HT-29 (cell line): Measurements from ENCODE around the gene FBXW10. TPM values are rescaled to one million over a fixed set of nuclear protein-coding genes. Genes with fewer than 3 reads are reported as not detected.
"Not testable (repeated sequence)": the region's sequence is repeated elsewhere in the genome, so short reads cannot be mapped to it uniquely, and the experiment has no call there.

ENCODE experiments used
- DNase-seq: peaks from one replicate; pipeline ENCODE4 v3.0.0-alpha.2; 2015; ENCODE audit warnings: low spot score
- total RNA-seq: library from RNA; depleted of rRNA; stranded (reverse); fragments of >200 nt; shearing (Covaris generic); gene quantifications from 2 replicates; pipeline ENCODE4 v1.2.3, GENCODE V29; 2014

FBXW10 gene
- total RNA-seq, 1 experiment from 2014 or later, result 0.05 TPM

DNA sequence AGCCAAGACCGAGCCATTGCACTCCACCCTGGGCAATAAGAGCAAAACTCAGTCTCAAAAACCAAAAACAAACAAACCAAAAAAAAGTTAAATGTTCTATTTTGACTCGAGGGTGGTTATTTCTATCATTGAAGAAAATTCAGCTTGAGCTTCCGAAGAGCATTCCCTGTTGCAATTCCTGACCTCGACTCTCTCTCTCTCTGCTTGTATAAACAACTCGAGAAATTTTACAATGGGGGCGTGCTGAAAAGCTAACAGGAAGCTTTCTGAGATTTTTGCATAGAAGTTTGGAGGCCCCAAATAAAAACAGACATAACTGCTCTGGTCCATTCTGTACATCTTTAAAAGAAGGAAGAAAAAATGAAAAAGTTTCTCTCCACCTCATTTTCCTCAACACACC lies 3.6 kb downstream of the FBXW10 start:
- not testable (repeated sequence) for DNase-seq

DNA sequence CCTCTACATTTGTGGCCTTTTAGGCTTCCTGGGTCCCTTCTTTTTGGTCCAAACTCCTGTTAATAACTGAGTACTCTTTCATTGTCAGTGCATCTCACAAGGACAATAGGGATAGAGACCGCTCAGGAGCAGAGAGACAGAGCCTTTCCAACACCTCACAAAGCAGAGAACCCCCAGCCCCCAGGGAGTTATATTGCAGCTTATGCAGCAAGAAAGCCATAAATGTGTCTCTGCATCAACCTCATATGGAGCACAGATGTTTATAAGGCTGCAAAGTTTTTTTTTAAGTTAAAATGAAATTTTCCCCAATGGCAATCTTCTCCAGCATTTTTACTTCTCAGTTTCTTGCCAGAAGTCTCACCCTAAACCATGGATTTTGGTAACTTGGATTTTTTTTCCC lies 6.4 kb downstream of the FBXW10 start:
- not testable (repeated sequence) for DNase-seq

DNA sequence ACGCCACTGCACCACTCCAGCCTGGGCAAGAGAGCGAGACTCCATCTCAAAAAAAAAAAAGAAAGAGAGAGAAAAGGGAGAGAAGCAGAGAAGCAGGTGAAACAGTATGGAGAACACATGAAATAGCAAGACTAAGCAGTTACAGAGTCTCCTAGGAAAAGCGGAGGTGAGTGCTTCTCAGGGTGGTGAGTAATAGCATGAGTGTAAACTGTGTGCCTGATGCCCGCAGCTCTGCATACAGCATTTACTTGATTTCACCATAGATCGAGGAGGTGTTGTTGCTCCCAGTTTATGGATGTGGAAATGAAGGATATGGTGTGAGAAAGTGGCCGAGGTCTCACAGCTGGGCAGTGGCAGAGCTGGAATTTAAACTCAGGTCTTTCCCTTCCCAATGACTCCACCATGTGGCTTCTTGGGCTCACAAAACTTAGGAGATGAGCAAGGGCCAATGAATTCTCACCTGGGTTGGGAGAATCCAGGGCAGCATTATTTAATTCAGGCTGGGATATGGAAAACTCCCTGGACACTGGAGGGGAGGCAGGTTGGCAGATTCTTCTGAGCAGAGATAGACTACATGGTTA lies 10.1 kb downstream of the FBXW10 start:
- DNase-seq, result not testable (repeated sequence)

- DNase-seq, result not testable (repeated sequence)
These were observed 12.1 kb downstream of the FBXW10 start for GRCh38 chr17:18755969-18756368.

DNA sequence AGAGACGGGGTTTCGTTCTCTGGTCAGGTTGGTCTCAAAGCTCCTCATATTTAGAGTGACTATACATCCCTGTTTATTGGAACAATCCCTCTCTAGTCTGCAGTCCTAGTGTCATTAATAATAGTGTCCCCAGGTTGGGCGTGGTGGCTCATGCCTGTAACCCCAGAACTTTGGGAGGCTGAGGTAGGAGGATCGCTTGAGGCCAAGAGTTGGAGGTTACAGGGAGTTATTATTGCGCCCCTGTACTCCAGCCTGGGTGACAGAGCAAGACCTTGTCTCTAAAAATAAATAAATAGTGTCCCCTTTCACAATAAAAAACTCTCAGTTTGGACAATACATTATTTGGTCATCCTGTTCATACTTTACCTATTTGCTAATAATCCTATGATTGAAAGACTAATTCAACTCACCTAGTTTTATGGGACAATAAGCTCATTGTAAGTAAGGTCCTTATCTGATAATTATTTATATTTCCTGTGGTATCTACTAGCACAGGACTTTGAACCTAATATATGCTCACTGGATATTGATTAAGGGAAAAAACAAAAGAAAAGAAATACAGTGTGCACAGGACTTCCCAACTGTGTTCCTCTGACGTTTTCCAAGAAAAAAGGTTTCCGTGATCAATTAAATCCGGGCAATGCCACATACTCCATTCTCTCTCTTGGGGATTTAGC lies 13.7 kb downstream of the FBXW10 start:
- not testable (repeated sequence) for DNase-seq

DNA sequence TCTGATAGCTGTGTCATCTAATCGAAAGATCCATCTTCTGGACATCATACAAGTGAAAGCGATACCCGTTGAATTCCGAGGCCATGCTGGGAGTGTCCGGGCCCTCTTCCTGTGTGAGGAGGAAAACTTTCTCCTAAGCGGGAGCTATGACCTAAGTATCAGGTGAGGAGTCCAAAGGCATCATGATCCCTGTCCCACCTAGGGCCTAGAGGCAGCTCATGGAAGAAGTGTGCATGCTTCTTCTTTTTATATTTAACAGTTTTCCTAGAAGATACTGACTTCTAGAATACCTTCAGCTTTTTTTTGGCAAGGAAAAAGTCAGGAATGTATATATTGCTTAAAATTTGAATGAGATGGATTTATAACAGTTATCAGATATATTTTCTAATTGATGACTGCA lies 14.5 kb downstream of the FBXW10 start:
- not testable (repeated sequence) for DNase-seq

DNA sequence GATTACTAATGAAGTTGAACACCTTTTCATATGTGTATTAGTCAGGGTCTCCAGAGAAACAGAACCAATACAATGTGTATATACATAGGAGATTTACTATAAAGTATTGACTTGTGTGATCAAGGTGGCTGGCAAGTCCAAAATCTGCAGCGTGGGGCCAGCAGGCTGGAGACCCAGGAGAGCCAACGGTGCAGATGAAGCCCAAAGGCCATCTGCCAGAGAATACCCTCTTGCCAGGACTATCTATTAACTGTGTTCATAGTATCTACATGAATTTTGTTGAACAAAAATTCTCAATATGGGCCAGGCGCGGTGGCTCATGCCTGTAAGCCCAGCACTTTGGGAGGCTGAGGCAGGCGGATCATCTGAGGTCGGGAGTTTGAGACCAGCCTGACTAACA lies 16.4 kb downstream of the FBXW10 start:
- not testable (repeated sequence) for DNase-seq

DNA sequence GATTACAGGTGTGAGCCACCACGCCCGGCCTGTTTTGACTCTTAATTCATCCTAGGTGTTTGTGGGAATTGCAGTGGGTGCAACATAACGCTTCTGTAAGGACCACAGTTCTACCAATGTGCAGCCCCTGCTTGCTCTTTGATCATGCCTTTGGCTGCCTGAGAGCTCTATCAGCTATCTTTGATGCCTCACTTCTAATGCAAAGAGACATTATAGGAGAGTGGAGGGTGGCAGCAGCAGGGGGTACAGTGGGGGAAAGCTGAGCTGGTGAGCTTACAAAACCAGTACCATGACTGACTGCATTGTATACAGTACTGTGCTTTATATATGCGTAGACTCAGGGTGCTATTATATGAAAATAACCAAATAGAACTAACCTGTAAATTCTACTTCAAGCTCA lies 26.7 kb downstream of the FBXW10 start:
- not testable (repeated sequence) for DNase-seq

DNA sequence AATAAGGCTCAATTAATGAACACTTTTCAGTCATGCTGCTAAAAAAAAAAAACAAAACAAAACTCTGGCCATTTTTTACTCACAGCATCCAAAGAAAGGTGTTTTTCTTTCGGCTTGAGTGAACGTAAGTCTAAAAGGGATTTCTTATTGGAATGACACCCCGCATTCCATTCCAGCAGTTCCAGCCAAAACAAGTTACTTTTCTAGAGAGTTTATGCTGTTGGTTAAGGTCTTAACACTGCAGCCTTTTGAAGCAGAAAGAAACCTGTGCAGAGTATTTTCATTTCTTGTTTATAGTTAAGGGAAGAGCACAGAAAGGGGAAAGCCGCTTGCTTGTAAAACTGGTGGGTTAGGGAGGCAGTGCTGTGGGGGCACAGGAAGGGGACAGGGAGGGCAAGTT lies 27.2 kb downstream of the FBXW10 start:
- not testable (repeated sequence) for DNase-seq

GRCh38 chr17:18772471-18772870 lies 28.6 kb downstream of the FBXW10 start:
- no peak for DNase-seq

GRCh38 chr17:18780991-18781718 lies 37.3 kb downstream of the FBXW10 start, which contains the start of gene TVP23B:
TSS of gene TVP23B (plus strand) at chr17:18781183. CDS start at chr17:18781294, 111 bp downstream.
- DNase-seq, result peak; percentile 83

DNA sequence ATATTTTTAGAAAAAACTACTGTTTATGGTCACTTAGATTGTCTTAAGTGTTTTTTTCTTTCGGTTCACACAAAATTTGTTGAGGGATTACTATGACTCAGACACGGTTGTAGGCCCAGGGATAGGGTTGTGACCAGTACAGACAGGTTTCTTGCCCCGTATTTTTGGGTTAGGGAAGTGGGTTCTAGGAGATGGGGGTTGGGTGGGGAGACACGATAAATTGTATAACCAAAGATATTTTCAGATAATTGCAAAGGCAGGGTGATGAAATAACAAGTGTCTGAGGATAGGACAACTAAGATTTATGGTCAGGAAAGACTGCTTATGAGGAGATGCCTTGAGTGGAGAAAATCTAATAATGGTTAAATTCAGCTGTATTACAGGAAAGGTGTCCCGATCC lies 38.0 kb downstream of the FBXW10 start:
- DNase-seq, result not testable (repeated sequence)

GRCh38 chr17:18785933-18786332 lies 42.1 kb downstream of the FBXW10 start:
- DNase-seq, result not testable (repeated sequence)

DNA sequence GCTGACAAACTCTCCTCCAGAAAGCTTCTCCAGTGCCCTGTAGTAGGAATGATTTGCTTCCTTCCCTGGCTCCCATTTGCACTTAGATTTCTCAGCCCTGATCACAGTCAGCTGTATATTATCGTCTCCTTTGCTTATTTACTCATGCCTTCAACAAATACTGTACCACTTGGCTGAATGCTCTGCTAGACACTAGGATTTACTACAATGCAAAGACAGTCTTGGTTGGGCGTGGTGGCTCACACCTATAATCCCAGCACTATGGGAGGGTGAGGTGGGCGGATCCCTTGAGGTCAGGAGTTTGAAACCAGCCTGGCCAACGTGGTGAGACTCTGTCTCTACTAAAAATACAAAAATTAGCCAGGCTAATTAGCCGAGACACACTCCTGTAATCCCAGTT lies 43.0 kb downstream of the FBXW10 start:
- DNase-seq, result not testable (repeated sequence)

DNA sequence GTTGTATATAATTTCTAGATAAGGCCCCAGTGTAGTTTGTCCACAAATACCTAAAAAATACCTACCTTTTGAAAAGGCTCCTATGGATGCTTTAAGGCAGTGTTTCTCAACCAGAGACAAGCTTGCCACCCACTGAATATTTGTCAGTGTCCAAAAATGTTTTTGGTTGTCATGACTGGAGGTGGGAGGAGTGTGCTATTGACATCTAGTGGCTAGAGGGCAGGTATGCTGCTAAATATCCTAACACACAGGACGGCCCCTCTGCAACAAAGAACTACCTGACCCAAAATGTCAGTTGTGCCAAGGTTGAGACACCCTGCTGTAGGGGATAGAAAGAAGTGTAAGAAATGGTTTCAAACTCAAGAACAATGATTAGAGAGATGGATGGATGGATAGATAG lies 47.5 kb downstream of the FBXW10 start:
- not testable (repeated sequence) for DNase-seq

DNA sequence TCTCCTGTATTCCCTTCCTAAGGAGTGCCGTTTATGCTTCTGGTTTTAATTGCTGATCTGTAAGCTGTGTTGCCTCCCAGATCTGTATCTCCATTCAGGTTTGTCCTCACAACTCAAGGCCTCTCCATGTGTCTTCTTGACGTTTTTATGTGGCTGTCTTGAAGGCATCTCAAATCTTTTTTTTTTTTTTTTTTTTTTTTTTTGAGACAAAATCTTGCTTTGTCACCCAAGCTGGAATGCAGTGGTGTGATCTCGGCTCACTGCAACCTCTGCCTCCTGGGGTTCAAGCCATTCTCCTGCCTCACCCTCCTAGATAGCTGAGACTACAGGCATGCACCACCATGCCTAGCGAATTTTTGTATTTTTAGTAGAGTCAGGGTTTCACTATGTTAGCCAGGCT lies 51.0 kb downstream of the FBXW10 start:
- DNase-seq, result not testable (repeated sequence)

DNA sequence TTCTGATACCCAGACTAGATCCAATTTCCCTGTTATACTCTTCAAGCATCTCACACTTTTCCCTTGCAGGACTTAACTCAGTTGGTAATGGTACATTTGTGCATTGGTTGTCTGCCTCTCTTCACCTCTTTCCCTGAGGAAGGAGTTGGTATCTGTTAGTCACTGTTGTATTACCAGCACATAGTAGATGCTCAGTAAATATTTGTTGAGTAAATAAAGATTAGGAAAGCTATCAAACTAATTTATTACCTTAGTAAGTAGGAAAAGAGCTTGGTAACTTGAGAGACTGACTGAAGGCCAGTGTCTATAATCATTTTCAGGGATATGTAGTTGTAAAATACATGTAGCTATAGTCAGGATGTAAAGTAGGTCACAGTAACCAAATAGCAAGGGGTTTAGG lies 53.0 kb downstream of the FBXW10 start:
- DNase-seq, result not testable (repeated sequence)

- not testable (repeated sequence) for DNase-seq
These were observed 59.8 kb downstream of the FBXW10 start for GRCh38 chr17:18803458-18804245.

DNA sequence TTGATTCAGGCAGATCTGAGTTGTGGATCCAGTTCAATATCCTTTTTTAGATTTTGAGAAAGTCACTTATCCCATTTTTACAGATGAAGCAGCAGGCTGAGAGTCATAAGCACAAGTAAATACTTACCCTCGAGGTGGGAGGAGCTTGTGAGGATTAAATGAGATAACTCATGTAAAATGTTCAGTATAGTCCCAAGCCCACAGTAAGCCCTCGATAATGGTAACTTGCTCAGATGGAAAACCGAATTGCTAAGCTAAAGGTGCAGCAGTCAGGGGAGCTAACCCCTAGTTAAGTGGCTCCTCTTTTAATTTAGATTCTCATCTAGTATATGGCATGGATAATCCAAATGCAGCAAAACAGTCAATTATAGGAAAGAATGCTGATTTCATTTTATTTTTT lies 72.1 kb downstream of the FBXW10 start:
- not testable (repeated sequence) for DNase-seq

GRCh38 chr17:18816489-18817371 lies 72.9 kb downstream of the FBXW10 start:
- peak; percentile 58 for DNase-seq

- not testable (repeated sequence) for DNase-seq
These were observed 77.6 kb downstream of the FBXW10 start for GRCh38 chr17:18821430-18821829.
